ENCODE data around the gene AIFM3.
"Not testable (repeated sequence)": the region's sequence is repeated elsewhere in the genome, so short reads cannot be mapped to it uniquely, and the experiment has no call there.

AIFM3 gene

DNA sequence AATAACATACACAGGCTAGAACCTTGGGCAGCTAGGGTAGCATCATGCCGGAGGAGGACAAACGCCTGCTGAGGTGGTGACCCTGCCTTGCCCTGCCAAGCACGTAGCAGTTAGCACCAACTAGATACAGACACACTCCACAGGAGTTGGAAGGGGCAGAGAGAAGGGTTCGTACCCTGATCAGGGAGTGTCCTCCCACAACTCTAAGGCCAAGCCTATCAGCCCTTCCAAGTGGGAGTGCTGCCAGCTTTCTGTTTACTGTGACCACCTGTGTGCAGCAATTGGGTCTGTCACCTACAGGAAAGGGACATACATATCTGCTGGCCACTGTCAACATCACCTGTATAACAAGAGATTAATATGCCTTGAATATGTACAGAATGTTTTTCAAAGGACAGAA is 36.7 kb downstream of the AIFM3 start:
- DNase-seq (ENCODE audit: low read depth) = no peak

GRCh38 chr22:21009208-21009607 is 42.2 kb downstream of the AIFM3 start:
- not testable (repeated sequence) for DNase-seq (ENCODE audit: low read depth)

- peak; percentile 24 for DNase-seq (ENCODE audit: low read depth)
Observed at GRCh38 chr22:21009638-21010425, 42.8 kb downstream of the AIFM3 start.

DNA sequence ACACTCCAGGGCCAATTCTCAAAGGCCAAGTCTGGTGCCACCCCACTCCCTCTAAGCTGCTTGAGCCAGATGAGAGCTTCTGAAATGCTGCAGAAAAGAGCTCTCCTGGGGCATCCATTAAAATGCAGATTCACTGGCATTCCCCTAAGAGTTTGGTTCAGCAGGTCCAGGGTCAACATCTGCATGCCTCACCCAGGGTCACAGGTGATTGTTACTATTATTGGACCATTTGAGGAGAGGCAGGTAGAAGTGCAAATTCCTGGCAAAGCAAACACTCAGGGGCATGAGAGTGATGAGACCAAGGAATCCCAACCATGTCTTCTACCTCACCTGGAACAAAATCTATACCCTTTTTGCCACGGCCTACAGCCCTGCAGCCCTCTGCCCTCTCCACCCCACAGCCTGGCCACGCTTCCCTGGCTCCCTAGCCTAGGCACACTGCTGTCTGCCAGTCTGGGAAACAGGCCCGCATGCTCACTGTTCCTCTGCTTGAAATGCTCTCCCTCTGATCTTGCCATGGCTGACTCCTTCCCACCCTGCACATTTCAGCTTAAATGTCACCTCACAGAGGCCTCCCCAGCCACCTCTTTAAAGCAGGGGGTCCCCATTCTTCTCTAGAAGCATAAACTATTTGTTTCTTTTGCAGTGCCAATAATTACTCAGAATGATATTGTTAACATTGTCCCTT is 43.5 kb downstream of the AIFM3 start:
- DNase-seq (ENCODE audit: low read depth) = no peak

DNA sequence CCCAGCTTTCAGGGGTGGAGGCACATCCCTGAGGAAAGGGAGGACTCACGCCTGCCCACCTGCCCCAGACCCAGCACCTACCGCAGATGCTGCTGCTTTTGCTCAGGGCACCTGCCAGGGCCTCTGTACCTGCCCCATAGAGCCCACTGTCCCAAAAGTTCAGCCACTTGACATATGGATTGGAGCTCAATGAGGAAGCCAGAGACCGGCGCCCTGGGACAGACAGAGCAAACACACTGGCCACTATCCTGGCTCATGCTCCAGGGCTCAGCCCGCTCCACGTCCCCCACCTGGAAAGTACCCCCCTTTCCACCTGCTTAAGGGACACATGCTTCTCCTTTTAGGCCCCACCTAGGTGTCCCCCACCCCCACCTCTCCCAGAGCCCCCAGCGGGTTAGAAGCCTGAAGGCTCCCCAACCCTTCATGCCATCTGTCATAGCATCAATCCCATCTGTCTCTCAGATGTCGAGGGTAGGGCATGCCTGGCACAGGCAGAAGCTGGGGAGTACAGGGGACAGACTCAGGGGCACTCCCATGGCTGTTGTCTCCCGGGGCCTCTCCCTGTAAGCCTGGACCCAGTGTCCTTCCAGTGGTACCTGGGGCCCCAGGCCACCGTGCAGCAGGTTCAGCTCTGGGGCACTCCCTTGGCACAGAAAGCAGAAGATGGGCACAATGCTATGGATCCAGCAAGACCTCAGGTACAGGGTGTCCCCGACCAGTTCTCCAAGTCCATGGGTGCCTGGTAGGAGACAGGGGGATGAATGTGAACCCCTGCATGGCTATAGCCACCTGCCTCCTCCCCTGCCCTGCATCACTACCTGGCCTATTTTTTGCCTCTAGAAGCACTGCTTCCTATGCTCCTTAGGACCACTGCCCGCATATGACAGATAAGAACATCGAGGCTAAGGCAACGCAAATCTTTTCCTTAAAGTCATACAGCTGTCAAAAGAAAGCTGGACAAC is 45.7 kb downstream of the AIFM3 start:
- DNase-seq (ENCODE audit: low read depth) = no peak

- no peak for DNase-seq (ENCODE audit: low read depth)
Observed at GRCh38 chr22:21013657-21014201, 46.7 kb downstream of the AIFM3 start.

- peak; percentile 89 for DNase-seq (ENCODE audit: low read depth)
Observed at GRCh38 chr22:21014202-21014725, 47.2 kb downstream of the AIFM3 start.

DNA sequence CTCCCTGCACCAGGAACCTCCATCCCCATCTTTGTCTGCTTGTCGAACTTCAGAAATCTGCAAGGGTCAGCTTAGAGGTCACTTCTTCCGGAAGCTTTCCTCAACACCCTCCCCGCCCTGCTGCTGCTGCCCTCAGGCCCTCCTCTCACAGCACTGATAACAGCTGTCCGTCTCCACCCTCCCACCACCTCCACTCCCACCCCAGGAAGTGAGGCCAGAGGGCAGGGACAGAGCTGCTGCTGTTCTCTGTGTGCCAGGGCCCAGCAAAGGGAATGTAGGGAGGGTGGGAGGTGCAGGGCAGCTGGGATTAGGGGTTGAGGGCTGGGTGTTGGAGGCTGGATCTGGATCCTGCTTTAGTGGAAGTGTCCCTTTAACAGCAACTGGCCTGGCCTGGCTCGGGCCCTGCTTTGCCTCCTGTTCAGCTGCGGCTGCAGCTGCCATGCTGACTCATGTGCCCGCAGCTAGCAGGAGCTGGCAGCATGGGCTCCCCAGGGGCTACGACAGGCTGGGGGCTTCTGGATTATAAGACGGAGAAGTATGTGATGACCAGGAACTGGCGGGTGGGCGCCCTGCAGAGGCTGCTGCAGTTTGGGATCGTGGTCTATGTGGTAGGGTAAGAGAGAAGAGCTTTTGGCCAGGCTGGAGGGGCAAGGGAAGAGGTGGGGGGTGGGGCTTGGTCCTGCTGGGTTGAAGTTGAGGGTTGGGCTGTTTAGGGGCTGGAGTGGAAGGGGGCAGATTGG is 47.8 kb downstream of the AIFM3 start, which contains the start of gene P2RX6:
Gene P2RX6, plus strand, starts transcription at position 440 of the 740 bp plus-strand sequence. Its CDS starts 10 bp downstream, at position 450.
- peak; percentile 42 for DNase-seq (ENCODE audit: low read depth)

- no peak for DNase-seq (ENCODE audit: low read depth)
Observed at GRCh38 chr22:21015466-21016006, 48.5 kb downstream of the AIFM3 start.

DNA sequence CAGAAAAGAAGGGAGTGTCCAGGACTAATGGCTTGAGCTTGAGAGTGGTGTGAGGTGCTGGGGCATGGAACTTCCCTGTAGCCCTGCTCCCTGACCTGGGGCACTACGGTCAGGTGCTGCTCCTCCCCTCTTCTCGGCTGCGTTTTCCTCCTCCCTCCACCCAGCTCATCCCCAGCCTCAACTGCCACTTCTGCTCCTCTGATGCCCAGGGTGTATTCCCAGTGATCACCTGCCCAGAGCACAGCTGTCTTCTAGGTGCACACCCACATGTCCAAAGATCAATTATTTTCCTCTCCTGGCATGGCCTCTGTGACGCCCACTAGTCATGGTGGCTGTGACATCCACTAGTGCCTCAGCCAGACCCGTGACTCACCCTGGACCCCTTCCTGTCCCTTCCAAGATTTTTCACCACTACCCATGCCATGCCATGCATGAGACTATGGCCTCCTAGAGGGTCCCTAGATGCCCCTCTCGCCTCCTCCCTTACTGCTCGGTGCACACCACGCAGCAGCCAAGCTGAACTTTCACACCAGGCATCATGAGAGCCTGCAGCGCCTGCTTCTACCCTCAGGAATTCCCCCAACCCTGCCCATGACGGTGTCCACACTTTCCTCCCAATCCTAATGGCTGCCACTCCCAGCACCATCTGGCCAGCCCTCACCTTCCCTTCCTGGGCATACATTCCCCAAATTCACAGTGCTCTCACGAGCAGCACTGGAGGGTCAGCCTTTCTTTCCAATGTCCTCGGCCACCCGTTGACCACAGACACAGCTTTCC is 49.8 kb downstream of the AIFM3 start:
- no peak for DNase-seq (ENCODE audit: low read depth)

- DNase-seq (ENCODE audit: low read depth) = no peak
Observed at GRCh38 chr22:21018314-21018713, 51.3 kb downstream of the AIFM3 start.

DNA sequence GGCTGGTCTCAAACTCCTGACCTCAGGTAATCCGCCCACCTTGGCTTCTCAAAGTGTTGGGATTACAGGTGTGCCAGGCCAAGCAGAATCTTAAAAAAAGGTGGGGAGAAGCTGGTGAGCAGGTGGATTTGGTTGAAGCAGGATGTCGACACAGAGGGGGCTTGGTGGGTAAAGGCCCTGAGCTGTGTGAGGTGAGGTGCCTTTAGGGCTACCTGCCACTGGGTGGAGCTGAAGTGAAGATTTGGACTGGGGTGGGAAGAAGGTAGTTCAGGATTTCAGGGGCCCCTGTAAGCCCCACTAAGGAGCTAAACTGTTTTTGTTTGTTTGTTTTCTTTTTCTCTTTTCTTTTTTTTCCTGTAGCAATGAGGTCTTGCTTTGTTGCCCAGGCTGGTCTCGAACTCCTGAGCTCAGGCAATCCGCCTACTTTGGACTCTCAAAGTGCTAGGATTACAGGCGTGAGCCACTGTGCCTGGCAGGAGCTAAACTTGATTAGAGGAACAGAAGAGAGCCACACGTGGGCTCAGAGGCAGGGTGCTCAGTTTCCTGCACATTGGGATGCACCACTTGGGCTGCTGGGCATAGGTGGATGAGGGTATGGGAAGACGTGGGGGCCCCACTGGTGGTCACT is 53.9 kb downstream of the AIFM3 start:
- no peak for DNase-seq (ENCODE audit: low read depth)

- DNase-seq (ENCODE audit: low read depth) = no peak
Observed at GRCh38 chr22:21022507-21022906, 55.5 kb downstream of the AIFM3 start.

- no peak for DNase-seq (ENCODE audit: low read depth)
Observed at GRCh38 chr22:21022955-21023614, 56.0 kb downstream of the AIFM3 start.

GRCh38 chr22:21025266-21025665 is 58.2 kb downstream of the AIFM3 start:
- no peak for DNase-seq (ENCODE audit: low read depth)

DNA sequence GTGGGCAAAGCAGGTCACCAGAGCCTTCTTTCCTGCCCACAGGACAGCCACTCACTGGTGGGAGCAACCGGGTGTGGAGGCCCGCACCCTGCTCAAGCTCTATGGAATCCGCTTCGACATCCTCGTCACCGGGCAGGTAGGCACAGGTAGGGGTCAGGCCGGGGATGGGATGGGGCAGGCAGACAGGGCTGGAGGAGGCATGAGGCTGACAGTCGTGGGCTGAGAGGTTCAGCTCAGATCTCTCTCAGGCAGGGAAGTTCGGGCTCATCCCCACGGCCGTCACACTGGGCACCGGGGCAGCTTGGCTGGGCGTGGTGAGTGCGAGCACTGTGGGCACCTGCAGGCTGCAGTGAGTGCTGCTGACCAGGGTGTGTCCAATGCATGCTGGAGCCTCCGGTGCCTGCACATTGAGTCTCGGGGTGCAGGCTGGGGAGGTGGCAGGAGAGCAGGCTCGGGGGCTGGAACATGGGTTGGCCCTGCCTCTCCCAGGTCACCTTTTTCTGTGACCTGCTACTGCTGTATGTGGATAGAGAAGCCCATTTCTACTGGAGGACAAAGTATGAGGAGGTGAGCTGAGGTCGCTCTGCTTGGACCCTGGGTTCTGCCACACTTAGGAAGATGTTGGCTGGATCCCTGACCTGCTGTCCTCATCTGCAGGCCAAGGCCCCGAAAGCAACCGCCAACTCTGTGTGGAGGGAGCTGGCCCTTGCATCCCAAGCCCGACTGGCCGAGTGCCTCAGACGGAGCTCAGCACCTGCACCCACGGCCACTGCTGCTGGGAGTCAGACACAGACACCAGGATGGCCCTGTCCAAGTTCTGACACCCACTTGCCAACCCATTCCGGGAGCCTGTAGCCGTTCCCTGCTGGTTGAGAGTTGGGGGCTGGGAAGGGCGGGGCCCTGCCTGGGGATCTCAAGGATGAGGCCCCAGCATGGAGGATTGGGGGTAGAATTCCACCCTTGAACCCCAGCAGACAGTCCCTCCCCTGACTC is 59.0 kb downstream of the AIFM3 start:
- DNase-seq (ENCODE audit: low read depth) = no peak
